NCI-H345 (cell line): ENCODE results near the gene KANK2.
"Not testable (repeated sequence)": the region's sequence is repeated elsewhere in the genome, so short reads cannot be mapped to it uniquely, and the experiment has no call there.

ENCODE experiments used
- DNase-seq: peaks from one replicate; lab custom pipeline; 2025; lab: John Stamatoyannopoulos, UW

KANK2 gene

GRCh38 chr19:11140023-11140538 lies 57.3 kb downstream of the KANK2 start:
- not testable (repeated sequence) for DNase-seq

GRCh38 chr19:11138601-11139300 lies 58.6 kb downstream of the KANK2 start:
- DNase-seq = peak; percentile 0

- DNase-seq = peak; percentile 56
These were observed 59.6 kb downstream of the KANK2 start for GRCh38 chr19:11137542-11138384.

- DNase-seq = no peak
These were observed 60.8 kb downstream of the KANK2 start for GRCh38 chr19:11136400-11137101.

GRCh38 chr19:11131471-11131870 lies 65.9 kb downstream of the KANK2 start:
- DNase-seq = no peak

GRCh38 chr19:11130824-11131455 lies 66.4 kb downstream of the KANK2 start:
- DNase-seq = peak; percentile 11

GRCh38 chr19:11127905-11128304 lies 69.4 kb downstream of the KANK2 start:
- DNase-seq = no peak

GRCh38 chr19:11125994-11126685 lies 71.2 kb downstream of the KANK2 start:
- peak; percentile 14 for DNase-seq

- DNase-seq = not testable (repeated sequence)
These were observed 73.2 kb downstream of the KANK2 start for GRCh38 chr19:11124157-11124556.

GRCh38 chr19:11123114-11123513 lies 74.2 kb downstream of the KANK2 start:
- no peak for DNase-seq

GRCh38 chr19:11121963-11122362 lies 75.4 kb downstream of the KANK2 start:
- DNase-seq = not testable (repeated sequence)

GRCh38 chr19:11116507-11116906 lies 80.8 kb downstream of the KANK2 start:
- DNase-seq = no peak

- DNase-seq = no peak
These were observed 81.4 kb downstream of the KANK2 start for GRCh38 chr19:11115895-11116446.

GRCh38 chr19:11115042-11115441 lies 82.3 kb downstream of the KANK2 start:
- DNase-seq = no peak
